Raji (cell line): ENCODE data around the gene SLC2A13.

Source experiments
- POLR2A ChIP-seq: IDR thresholded peaks from 2 replicates; pipeline ENCODE4 v1.6.1; 2011; ENCODE audit warnings: low read depth, low read length, control low read depth; ENCODE audit not compliant: insufficient read depth

SLC2A13 gene

DNA sequence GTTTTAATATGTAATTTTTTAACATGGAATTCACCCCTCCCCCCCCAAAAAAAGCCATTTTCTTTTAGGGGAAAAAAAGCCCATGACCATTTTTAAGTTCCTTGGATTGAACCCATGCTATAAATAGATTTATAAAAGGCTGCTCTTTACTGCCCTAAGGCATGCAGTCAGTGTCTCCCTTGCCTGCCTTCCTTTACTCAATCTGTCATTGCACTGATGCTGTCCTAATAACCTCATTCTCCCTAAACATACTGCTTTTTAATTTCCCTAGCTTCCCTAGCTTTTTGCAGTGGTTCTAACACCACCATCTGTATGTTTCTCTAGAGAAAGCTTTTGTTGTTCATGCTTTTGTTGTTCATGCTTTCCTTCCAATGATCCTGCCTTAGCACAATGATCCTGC, 83.0 kb downstream of the SLC2A13 start:
- no peak for TF ChIP-seq POLR2A

DNA sequence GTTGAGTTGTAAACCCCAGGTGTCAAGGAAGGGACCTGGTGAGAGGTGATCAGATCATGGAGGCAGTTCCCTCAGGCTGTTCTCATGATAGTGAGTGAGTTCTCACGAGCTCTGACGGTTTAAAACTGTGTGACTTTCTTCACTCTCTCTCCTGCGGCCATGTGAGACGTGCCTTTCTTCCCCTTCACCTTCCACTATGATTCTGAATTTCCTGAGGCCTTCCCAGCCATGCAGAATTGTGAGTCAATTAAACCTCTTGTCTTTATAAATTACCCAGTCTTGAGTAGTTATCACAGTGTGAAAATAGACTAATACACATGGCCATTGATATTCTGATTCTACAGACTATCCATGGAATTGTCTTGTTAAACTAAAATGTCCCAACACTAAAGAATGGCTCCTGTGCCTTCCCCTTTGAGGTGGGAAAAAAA, 85.6 kb downstream of the SLC2A13 start:
- no peak for TF ChIP-seq POLR2A

DNA sequence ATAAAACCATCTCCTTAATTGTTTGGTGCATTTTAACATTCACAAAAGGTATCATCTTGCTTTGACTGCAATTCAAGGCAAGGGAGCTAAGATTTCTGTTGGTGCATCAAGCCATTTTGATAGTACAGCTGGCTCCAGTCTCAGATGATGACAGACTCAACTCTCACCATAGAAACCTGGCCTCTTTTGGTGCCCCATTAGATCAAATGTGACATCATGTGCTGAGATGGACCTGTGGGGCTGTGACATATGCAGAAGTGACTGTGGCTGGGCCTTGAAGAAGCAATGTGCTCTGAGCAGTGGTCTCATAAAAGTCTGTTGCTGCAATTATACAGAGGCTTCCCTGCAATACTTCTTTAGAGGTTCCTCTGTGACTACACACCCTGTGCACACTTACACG, 88.4 kb downstream of the SLC2A13 start:
- TF ChIP-seq POLR2A: no peak

DNA sequence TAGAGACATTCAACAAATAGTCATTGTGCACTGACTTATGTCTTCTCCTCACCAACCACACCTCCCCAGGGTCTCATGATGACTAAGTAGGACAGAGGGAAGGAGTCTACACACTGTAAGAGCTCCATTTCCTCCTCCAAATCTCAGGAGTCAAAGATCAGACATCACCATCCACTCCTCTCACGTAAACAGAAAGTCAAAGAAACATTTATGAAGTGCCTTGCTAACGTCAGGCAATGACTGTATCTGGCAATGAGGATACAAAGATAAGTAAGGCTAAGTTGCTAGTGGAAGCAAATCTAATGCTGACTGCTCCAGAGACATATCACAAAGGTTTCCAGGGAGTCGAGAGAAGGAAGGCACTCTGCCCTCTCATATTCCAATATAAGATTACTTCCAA, 88.9 kb downstream of the SLC2A13 start:
- TF ChIP-seq POLR2A: no peak

DNA sequence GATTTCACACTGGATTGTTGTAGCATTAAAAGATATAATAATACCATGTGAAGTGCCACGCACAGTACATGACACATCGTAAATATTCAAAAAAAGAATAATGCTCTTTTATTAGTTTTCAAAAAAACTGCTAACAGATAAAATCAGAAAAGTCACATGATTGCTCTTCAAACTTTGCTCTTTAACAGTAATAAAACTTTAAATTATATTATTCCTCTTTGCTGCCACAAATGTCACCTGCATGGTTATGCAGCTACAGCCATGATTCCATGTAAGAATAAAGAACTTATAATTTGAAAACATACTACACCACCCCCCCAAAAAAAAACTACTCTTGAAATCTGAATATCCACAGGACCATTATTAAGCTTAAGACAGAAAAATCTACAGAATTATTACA, 90.0 kb downstream of the SLC2A13 start:
- TF ChIP-seq POLR2A: no peak

DNA sequence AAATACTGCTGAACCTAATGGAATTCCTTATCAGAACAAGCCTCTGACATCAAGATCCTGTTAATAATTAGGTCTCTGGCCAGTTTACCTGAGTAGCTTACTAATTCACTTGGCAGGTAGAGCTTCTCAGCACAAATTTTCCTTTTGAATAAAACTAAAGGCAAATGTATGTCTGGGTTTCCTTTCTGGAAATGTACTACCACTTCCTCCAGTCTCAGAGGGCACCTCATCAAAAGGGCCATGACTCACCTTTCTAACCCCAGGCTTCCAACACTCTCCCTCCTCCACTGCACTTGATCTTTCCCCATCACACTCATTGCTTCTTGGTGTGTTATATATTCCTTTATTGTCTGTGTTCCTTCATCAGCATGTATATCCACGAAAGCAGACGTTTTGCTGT, 90.5 kb downstream of the SLC2A13 start:
- TF ChIP-seq POLR2A: no peak

DNA sequence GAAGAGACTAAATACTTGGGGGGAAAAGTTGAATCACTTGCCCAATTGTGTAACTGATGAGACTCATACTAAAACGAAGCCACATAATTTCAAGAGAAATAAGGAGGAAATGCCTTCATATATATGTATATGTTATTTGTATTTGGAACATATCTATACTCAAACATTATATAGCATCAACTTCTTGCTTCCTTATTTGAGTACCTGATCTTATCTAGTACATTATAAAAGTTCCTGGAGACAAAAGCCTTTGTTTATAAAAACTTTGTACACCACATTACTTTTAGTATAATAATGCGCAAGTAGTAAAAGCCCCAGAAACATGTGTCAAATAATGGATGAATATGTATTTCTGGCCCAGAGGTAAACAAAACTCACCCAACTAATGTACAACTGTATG, 92.0 kb downstream of the SLC2A13 start:
- no peak for TF ChIP-seq POLR2A

DNA sequence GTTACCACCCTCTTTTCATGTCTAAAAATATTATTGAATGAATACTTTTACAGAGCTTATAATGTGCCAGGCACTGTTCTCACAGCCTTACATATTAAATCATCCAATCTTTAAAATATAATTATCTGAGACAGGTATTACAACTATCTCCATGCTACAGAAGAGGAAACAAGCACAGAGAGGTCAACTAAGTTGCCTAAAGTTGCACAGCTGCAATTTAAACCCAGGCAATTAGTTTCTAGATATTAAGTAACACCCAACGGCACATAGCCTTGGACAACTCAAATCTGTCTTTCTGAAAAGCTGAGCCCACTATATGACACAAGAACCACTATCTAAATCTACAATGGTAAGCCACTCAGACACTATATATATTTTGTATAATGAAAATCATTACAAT, 92.6 kb downstream of the SLC2A13 start:
- TF ChIP-seq POLR2A: no peak

DNA sequence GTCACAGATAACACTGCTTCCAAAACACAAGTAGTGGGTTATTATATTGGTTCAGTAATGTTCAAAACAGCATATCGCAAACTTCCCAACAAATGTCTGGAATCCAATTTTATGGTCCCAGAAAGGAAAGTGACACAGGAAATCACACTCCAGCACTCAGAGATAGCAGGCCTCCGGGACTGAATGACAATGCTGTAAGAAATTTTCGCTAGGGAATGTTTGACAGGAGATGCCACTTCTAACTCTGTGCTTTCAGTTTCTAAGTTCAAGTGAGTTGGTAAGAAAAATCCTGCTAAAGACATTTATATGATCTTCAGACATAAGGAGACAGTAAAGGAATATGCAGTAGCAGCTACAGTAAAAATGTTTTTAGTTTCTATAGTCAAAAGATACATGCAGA, 93.2 kb downstream of the SLC2A13 start:
- no peak for TF ChIP-seq POLR2A

DNA sequence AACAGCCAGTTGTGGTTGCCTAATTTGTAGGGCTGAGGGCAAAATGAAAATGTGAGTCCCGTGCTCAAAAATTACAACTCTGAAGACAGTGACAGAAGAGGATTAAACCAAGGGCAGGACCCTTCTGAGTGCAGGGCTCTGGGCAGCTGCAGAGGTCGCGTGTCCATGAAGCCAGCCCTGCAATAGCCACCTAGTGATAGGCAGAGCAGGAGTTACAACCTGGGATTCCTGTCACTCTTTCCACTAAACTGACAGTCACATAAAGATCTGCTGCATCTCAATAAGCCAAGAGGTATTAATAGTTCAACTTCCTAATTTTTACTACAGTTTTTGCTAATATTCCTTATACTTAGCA, 94.1 kb downstream of the SLC2A13 start:
- TF ChIP-seq POLR2A: no peak

DNA sequence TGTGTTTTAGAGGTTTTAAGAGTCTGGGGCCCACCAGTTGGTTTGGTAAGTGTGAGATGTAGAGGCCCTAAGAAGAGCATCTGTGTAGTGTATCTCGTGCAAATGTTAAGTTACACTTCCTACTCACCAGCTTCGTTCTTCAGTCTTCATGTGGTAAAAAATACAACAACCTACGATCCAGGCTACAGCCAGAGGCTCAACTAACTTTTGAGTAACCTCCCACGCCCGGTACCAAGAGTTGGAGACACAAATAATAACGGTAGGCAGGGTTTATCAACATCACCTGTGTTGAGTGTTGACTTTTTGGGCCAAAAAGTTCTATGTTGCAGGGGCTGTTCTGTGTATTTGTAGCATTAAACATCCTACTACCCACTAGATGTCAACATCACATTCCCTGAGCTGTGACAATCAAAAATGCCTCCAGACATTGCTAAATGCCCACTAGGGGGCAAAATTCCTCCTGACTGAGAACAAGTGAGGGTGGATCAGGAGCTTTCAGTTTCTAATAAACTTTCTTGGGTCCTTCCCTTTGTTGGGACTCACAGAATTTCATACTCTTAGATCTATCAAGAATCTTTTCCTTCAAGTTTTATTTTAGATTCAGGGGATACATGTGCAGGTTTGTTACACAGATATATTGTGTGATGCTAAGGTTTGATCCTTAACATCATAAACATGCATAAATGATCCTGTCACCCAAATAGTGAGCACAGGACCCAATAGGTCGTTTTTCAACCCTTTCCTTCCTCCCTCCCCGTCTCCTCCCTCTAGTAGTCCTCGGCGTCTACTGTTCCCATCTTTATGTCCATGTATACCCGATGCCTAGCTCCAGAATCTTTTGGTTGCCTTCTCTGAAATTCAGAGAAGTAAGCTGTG, 94.7 kb downstream of the SLC2A13 start:
- no peak for TF ChIP-seq POLR2A

DNA sequence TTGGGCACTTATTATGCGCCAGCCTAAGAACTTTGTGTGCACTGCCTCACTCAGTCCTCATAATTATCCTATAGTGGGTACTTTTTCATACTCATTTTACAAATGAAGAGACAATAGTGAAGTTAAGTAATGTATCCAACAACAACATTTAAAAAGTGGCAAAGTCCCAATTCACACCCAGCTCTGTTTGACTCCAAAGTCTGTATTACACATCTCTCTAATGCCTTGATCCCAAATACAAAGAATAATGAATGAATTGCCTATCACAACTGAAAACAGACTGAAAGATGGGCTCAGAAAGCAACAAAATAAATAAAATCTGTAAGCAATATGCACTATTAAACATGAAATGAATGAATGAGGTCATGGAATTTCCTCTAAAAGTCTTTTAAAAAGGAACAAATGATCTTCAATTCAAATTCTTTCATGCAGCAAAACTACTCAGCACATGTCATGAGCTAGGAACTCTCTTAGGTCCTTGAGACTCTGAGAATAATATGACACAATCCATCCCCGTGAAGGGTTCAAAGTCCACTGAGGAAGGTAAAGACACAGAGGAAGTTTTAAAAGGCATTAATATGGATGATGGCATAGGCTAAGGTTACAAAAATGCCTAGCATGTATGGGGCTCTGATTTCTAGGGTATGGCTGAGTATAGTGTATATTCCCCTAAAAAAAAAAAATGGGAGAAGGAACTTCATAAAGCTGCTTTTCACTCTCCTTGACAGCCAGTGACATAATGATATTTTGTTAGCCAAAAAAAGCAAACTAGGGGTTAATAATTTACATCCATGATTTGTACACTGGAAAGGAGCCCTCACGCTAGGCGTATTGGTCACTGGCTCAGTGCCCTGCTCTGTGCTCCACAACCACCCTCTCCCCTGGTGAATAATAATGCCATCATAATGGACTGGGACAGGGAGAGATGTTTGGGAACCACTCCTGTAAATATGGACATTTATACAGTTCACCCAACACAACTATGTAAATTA, 103.4 kb downstream of the SLC2A13 start:
- no peak for TF ChIP-seq POLR2A

DNA sequence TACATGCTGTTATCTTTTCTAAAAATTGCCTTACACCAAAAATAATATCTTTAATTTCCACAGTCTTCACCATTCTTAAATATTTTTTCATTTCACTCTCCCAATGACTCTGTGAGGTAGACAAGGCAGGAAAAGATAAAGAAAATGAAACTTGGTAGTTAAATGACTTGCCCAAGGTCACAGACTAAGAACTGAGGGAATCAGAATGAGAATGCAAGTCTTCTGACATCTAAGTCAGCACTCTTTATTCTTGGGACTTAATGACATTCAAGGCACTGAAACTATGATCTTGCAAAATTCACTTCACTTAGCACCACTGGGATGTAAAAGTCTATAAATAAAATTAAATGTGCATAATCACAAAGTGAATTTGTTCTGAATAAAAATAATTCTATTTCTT, 104.5 kb downstream of the SLC2A13 start:
- no peak for TF ChIP-seq POLR2A

DNA sequence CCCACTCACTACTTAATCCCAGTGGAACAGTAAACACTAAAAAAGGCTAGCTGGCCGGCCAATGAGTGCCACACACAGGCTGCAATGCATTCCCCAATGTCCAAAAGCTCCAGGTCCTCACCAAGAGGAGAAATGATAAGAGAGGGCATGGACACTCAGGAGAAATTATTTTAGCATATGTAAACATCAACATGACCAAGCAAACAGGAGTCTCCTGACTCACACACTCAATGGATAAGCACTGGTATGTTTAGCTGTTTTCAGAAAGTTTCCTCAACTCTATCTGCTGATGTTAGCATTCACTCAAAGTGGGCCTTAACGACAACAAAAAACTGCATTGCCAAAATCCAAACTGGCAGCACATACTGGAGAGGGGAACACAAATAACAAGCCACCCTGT, 105.0 kb downstream of the SLC2A13 start:
- TF ChIP-seq POLR2A: no peak

DNA sequence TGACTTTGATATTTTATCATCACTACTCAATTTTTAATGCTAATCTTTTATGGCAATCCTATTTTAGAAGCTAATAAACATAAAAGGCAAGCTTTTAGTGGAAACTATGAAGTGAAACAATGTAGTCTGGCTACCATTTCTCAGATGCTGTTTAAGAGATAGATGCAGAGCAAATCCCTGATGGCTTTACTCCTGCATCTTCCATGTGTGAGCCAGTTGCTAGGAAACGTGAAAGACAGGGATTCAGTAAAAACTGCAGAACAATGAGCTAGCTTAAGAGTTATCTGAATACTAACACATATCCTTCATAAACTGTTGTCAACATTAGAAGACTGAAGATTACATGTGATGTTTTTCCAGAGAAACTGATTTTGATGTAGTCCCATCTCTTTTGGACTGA, 112.6 kb downstream of the SLC2A13 start:
- no peak for TF ChIP-seq POLR2A
